ENCODE results near the gene DHCR24. TPM values are rescaled to one million over a fixed set of nuclear protein-coding genes. Genes with fewer than 3 reads are reported as not detected.

The DHCR24 gene
- total RNA-seq, 1 donor from 2014 or later: 181 TPM

GRCh38 chr1:54849219-54850068 lies 37.6 kb downstream of the DHCR24 start:
- no peak for DNase-seq (ENCODE audit: low spot score)
- peaks cover 49% of the 10 kb centered on the region for H3K36me3 Mint-ChIP-seq (ENCODE audit: low read depth, unreplicated experiment)

GRCh38 chr1:54848134-54848948 lies 38.7 kb downstream of the DHCR24 start:
- Mint-ChIP-seq H3K36me3 (ENCODE audit: low read depth, unreplicated experiment) (peaks cover 42% of the 10 kb centered on the region), H3K27me3 (ENCODE audit: unreplicated experiment) (peaks cover 2% of the 10 kb centered on the region), H3K4me1 (ENCODE audit: unreplicated experiment) (no peaks in the 10 kb centered on the region), H3K9me3 (ENCODE audit: unreplicated experiment) (no peaks in the 10 kb centered on the region), H3K4me3 (ENCODE audit: unreplicated experiment) (no peak overlapping the region), H3K27ac (ENCODE audit: unreplicated experiment) (no peak overlapping the region)
- no peak for TF ChIP-seq CTCF (IDR thresholded peaks at IDR 0.05; ENCODE audit: unreplicated experiment)
- no peak for DNase-seq (ENCODE audit: low spot score)

More at GRCh38 chr1:54849219-54850068, 37.6 kb downstream of the DHCR24 start:
- Mint-ChIP-seq H3K9me3 (ENCODE audit: unreplicated experiment) (no peaks in the 10 kb centered on the region), H3K4me1 (ENCODE audit: unreplicated experiment) (no peaks in the 10 kb centered on the region), H3K4me3 (ENCODE audit: unreplicated experiment) (no peak overlapping the region), H3K27me3 (ENCODE audit: unreplicated experiment) (peaks cover 2% of the 10 kb centered on the region), H3K27ac (ENCODE audit: unreplicated experiment) (no peak overlapping the region)
- no peak for TF ChIP-seq CTCF (IDR thresholded peaks at IDR 0.05; ENCODE audit: unreplicated experiment)

- Mint-ChIP-seq H3K27ac (ENCODE audit: unreplicated experiment) (no peak overlapping the region), H3K9me3 (ENCODE audit: unreplicated experiment) (no peaks in the 10 kb centered on the region), H3K4me3 (ENCODE audit: unreplicated experiment) (no peak overlapping the region), H3K4me1 (ENCODE audit: unreplicated experiment) (no peaks in the 10 kb centered on the region), H3K36me3 (ENCODE audit: low read depth, unreplicated experiment) (peaks cover 32% of the 10 kb centered on the region), H3K27me3 (ENCODE audit: unreplicated experiment) (peaks cover 2% of the 10 kb centered on the region)
- no peak for DNase-seq (ENCODE audit: low spot score)
- TF ChIP-seq CTCF (IDR thresholded peaks at IDR 0.05; ENCODE audit: unreplicated experiment): no peak
These were observed 40.2 kb downstream of the DHCR24 start for GRCh38 chr1:54846716-54847284.

GRCh38 chr1:54846301-54846700 lies 40.7 kb downstream of the DHCR24 start:
- Mint-ChIP-seq H3K27me3 (ENCODE audit: unreplicated experiment) (peaks cover 2% of the 10 kb centered on the region), H3K4me1 (ENCODE audit: unreplicated experiment) (no peaks in the 10 kb centered on the region), H3K4me3 (ENCODE audit: unreplicated experiment) (no peak overlapping the region), H3K9me3 (ENCODE audit: unreplicated experiment) (no peaks in the 10 kb centered on the region), H3K27ac (ENCODE audit: unreplicated experiment) (no peak overlapping the region), H3K36me3 (ENCODE audit: low read depth, unreplicated experiment) (peaks cover 28% of the 10 kb centered on the region)
- DNase-seq (ENCODE audit: low spot score): no peak
- no peak for TF ChIP-seq CTCF (IDR thresholded peaks at IDR 0.05; ENCODE audit: unreplicated experiment)
